SH-SY5Y (cell line): Measurements from ENCODE around the gene SOX9.

Experiments used
- GATA2 ChIP-seq: IDR thresholded peaks from 2 replicates; pipeline ENCODE4 v1.6.1; 2011; ENCODE audit warnings: mild to moderate bottlenecking, low read depth, low read length
- GATA3 ChIP-seq: IDR thresholded peaks from 2 replicates; pipeline ENCODE4 v1.6.1; 2011; ENCODE audit warnings: low read depth, mild to moderate bottlenecking, low read length, moderate library complexity

DNA sequence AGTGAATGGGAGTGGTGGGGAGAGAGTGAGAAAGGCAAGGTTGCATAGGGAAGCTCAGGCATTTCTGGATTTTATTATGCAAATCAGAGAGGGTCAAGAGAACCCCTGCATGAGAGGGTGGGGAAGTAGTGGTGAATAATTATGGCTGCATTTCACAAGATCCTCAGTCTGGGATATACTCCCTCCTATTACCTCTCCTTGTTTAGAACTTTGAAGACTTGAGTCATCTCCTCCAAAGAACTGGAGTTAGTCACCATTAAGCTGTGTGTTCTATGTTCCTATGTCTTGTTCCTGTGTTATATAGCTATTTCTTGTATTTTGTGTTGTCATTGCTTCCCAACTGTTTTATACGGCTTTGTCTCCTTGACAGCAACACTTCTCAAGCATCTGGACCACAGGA is 18.4 kb downstream of the SOX9 start:
- TF ChIP-seq GATA2 (no peak), GATA3 (no peak)
